Activated naive CD8-positive, alpha-beta T cell treated with anti-CD3 and anti-CD28 coated beads, Interleukin-2, amount 50 U/mL, for 16 hours (primary cell): ENCODE results near the gene MNAT1.
"Not testable (repeated sequence)": the region's sequence is repeated elsewhere in the genome, so short reads cannot be mapped to it uniquely, and the experiment has no call there.

ENCODE experiments used
- DNase-seq: peaks from one replicate; pipeline ENCODE4 v3.0.0-alpha.2; 2020; ENCODE audit warnings: low read depth, low spot score

MNAT1 gene

GRCh38 chr14:60738843-60739508 lies 4.4 kb downstream of the MNAT1 start:
- no peak for DNase-seq

DNA sequence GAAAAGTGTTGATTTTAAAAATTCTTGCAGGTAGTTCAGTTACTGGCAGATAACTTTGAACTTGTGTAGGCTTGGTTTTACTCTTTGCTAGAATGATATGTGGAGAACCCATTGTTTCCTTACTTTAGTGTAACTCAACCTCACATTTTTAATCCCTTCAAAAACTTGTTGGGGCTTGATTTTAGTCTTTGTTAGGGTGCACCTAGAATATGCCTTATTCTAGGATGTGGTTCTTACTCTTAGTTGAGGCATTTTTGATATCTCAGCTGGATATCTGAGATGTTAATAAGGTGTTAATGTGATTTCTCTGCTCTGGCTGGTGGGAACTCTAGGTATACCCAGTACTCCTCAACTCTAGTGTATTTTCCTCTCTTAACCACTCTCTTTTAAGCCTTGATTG lies 10.0 kb downstream of the MNAT1 start:
- no peak for DNase-seq

GRCh38 chr14:60753264-60754119 lies 18.9 kb downstream of the MNAT1 start:
- peak; percentile 17 for DNase-seq

GRCh38 chr14:60756847-60757246 lies 22.3 kb downstream of the MNAT1 start:
- no peak for DNase-seq

- DNase-seq = no peak
Measured at GRCh38 chr14:60757567-60758002, 23.0 kb downstream of the MNAT1 start.

- DNase-seq = no peak
Measured at GRCh38 chr14:60758885-60759284, 24.3 kb downstream of the MNAT1 start.

DNA sequence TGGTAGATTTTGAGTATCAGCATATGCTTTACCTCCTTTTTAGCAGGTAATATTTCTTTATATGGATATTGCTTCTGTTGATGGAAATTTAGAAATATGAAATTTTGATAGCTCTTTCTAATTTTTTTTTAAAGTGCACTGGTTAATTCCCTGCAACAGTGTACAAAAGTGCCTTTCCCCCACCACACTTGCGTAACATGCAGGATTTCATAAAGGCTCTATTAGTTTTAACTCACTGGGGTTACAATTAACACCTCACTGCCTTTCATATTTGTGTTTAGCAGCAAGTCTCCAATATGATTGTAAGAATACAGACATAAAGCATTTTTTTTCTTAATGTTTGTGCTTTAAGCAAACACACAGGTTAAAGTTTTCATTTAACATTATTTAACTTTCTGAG lies 25.6 kb downstream of the MNAT1 start:
- DNase-seq = no peak

DNA sequence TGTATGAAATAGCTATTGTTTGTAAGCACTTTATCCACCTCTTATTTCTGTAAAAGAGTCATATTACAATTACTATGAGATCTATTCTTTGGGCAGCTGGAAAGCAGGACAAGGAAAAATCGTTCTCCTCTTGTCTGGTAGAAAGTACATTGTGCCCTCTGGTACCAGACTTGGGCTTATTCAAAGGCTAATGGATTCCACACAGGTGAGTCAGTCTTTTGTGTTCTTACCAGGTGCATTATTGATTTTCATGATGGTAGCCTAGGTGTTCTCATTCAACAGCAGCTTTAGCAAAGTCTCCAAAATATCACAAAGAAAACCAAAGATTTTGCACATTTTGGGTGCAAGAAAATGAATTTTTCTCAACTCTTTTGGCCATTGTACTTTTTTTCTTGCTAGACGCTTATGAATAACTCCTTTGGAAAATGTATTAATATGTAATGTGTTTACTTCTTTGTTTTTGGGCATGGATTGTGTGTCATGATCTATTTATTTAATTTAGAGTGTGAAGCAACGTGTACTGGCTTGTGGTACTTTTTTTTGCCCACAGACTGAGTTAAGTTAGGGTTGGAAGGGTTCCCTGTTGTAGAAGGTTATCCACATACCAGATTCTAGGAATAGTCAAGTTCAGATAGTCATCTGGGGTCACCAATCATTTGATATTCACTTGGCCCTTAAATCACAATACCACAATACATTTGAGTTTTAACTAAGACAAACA lies 26.2 kb downstream of the MNAT1 start:
- no peak for DNase-seq

- DNase-seq = no peak
Measured at GRCh38 chr14:60768602-60769001, 34.0 kb downstream of the MNAT1 start.

DNA sequence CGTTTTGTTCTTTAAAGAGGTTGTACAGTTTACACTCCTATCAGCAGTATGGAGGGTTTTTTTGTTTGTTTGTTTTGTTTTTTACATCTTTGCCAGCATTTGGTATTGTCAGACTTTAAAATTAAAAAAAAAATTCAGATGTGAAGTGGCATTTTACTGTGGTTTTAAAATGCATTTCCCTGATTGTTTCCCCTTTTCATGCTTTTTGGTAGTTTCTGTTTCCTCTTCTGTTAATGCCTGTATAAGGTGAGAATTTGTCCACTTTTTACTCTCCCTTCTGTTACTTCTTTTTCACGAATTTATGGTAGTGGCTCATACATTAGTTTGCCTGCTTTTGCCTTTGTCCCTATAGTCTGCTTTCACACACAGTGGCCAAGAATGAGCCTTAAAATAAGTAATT lies 36.6 kb downstream of the MNAT1 start:
- no peak for DNase-seq

DNA sequence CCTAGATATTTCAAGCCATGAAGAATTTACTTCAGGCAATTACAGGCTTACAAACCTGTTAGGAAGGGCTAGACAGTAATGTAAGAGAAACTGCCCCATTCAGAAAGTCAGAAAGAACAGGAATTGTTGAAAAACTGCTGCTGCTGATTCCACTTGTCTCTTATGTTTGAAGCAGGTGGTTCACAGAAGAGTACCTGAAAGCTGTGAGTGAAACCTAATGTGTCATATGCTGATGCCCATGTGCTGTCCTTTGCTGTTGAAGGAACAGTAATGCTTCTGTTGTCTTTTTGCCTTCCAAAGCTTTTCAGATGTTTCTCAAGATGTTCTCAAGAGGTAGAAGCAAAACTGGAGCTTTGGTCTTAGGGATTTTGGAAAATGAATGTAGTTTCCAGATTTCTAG lies 39.0 kb downstream of the MNAT1 start:
- DNase-seq = no peak

- DNase-seq = no peak
Measured at GRCh38 chr14:60775296-60775695, 40.7 kb downstream of the MNAT1 start.

- no peak for DNase-seq
Measured at GRCh38 chr14:60777856-60778578, 43.5 kb downstream of the MNAT1 start.

- not testable (repeated sequence) for DNase-seq
Measured at GRCh38 chr14:60779745-60780514, 45.4 kb downstream of the MNAT1 start.

DNA sequence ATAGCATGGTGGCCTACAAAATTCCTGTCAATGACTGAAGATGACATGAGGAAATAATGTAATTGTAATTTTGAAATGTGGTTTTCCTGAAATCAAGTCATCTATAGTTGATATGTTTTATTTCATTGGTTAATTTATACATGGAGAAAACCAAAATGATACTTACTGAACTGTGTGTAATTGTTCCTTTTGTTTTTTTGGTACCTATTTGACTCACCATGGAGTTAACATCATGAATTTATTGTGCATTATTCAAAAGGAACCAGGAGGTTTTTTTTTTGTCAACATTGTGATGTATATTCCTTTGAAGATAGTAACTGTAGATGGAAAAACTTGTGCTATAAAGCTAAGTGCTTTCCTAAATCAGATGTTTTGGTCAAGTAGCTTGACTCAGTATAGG lies 46.0 kb downstream of the MNAT1 start:
- not testable (repeated sequence) for DNase-seq

- DNase-seq = no peak
Measured at GRCh38 chr14:60786905-60787304, 52.3 kb downstream of the MNAT1 start.

DNA sequence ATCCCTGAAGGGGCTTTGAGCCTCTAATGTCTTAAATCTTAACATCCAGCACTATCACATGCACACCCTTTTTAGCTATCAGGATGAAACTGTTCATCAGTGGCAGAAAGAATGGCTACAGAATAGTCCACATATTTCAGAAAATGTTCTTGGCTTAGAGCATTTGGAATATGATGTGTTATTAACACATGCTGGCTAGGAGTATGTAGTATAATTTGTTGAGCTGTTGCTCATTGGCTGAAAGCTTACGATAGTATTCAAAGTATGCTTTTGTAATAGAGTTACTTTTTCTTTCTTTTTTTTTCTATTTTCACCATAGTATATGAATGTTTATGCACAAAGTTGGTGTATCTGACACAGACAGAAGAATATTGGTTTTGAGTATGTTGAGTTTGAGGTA lies 55.1 kb downstream of the MNAT1 start:
- no peak for DNase-seq

DNA sequence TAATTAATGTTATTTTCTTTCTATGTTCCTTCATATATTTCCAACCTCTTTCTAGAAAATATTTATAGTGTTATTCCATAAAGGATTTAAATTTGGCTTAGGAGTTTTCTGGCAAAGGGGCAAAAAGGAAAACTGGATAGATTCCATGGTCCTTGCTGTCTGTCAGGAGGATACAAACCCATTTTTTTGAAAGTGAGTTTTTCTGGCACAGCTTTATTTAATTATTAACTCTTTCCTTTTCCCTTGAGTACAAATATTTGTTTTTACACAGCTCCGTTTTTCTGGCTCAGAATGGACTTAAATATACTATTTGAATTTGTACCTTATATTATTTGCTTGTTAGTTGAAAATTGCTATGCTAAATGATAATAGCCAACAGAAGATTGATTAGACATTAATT lies 56.3 kb downstream of the MNAT1 start:
- DNase-seq = no peak

DNA sequence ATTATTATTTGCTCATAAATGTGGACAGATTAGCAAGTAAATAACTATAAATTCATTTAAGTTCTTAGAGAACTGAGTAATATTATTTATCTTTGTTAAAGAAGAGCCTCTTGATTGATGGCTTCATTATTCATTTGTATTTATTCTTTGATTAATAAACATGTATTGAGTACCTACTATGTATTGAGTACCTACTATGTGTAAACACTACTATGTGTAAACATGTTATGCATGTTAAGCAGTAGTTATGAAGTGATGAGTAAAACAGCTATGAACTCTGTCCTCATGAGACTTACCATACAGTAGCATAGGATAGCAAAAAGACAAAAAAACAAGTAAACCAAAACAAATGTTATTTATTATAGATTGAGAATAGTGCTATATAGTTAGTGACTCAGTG lies 61.9 kb downstream of the MNAT1 start:
- DNase-seq = no peak

DNA sequence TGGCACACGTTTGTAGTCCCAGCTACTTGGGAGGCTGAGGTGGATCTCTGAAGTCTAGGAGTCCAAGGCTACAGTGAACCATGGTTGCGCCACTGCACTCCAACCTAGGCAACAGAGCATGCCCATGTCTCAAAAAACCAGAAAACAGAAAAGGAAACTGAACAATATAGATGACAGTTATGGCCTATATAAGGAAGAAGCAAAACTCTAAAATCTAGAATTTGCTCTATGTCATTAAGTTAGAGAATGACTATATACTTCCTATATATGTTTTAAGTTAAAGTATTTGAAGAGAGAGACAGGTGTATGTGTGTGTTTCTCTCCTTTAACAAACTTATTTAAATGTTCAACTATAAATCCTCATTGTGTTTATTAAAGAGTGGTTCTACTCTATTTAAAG lies 65.8 kb downstream of the MNAT1 start:
- DNase-seq = no peak

DNA sequence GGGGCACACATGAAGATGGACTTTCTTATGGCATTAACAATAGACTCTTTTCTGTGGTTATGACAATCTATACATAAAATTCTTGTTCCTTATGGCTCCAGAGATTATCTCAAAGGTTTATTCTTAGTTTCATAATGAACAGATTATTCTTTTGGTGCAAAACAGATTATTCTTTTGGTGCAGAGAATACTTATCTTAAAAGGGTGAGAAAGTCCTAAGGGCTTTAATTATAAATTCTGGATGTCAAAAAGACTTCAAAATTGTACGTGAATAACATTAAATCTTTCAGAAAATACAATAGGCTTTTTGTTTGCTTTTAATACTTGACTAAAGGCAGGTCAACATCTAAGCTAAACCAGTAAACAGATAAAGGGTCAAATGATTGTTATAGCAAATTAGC lies 69.3 kb downstream of the MNAT1 start:
- no peak for DNase-seq
